WTC11 (cell line): ENCODE results near the gene GNLY. TPM values are rescaled to one million over a fixed set of nuclear protein-coding genes. Genes with fewer than 3 reads are reported as not detected.

ENCODE experiments used
- AFF4 ChIP-seq: sonication (generic); formaldehyde crosslinking; IDR thresholded peaks from 2 replicates; pipeline ENCODE4 v1.8.1; 2023; ENCODE audit warnings: mild to moderate bottlenecking, missing genetic modification reagents, borderline replicate concordance
- ARID4B ChIP-seq: sonication (generic); formaldehyde crosslinking; IDR thresholded peaks from 2 replicates; pipeline ENCODE4 v1.8.0; 2023; ENCODE audit warnings: missing genetic modification reagents, mild to moderate bottlenecking, borderline replicate concordance
- E2F1 ChIP-seq: sonication (generic); formaldehyde crosslinking; IDR thresholded peaks from 2 replicates; pipeline ENCODE4 v1.8.0; 2022; ENCODE audit warnings: mild to moderate bottlenecking, missing genetic modification reagents
- FOXJ3 ChIP-seq: sonication (generic); formaldehyde crosslinking; IDR thresholded peaks from 2 replicates; pipeline ENCODE4 v1.9.0; 2021; ENCODE audit warnings: missing genetic modification reagents, mild to moderate bottlenecking, borderline replicate concordance
- MLX ChIP-seq: sonication (generic); formaldehyde crosslinking; IDR thresholded peaks from 2 replicates; pipeline ENCODE4 v1.8.1; 2023; ENCODE audit warnings: mild to moderate bottlenecking, missing genetic modification reagents, moderate library complexity
- NR3C1 ChIP-seq: sonication (generic); formaldehyde crosslinking; conservative IDR thresholded peaks from 2 replicates; pipeline ENCODE4 v1.8.1; 2023; ENCODE audit warnings: low read depth, mild to moderate bottlenecking, missing genetic modification reagents
- PRDM15 ChIP-seq: sonication (generic); formaldehyde crosslinking; IDR thresholded peaks from 2 replicates; pipeline ENCODE4 v1.8.0; 2022; ENCODE audit warnings: missing genetic modification reagents
- STAT6 ChIP-seq: sonication (generic); formaldehyde crosslinking; conservative IDR thresholded peaks from 2 replicates; pipeline ENCODE4 v1.8.1; 2023; ENCODE audit warnings: mild to moderate bottlenecking, low read depth, missing genetic modification reagents, moderate library complexity
- USF2 ChIP-seq: sonication (generic); formaldehyde crosslinking; IDR thresholded peaks from 2 replicates; pipeline ENCODE4 v1.8.1; 2023; ENCODE audit warnings: mild to moderate bottlenecking, missing genetic modification reagents, moderate library complexity
- ZNF425 ChIP-seq: fragments of 250-450 bp; sonication (Bioruptor Pico); conservative IDR thresholded peaks from 2 replicates; pipeline ENCODE4 v1.9.0; 2021; ENCODE audit warnings: mild to moderate bottlenecking
- total RNA-seq: library from RNA; stranded (reverse); gene quantifications from 3 replicates; pipeline ENCODE4 v1.2.3, GENCODE V29; 2021

The GNLY gene
- total RNA-seq, 1 experiment from 2014 or later: not detected

- TF ChIP-seq STAT6: no peak
- TF ChIP-seq PRDM15 (CRISPR knock-in tag): no peak
- no peak for TF ChIP-seq MLX
- no peak for TF ChIP-seq E2F1 (CRISPR knock-in tag)
- no peak for TF ChIP-seq ZNF425 (CRISPR knock-in tag)
- no peak for TF ChIP-seq ARID4B
- no peak for TF ChIP-seq FOXJ3 (CRISPR knock-in tag)
- no peak for TF ChIP-seq USF2 (CRISPR knock-in tag)
- TF ChIP-seq AFF4 (CRISPR knock-in tag): no peak
- no peak for TF ChIP-seq NR3C1 (CRISPR knock-in tag)
Observed at GRCh38 chr2:85704038-85704437, 9.9 kb downstream of the GNLY start (continued).
